Muscle of leg (tissue), 11 donors: ENCODE data around the gene CD99L2. TPM values are rescaled to one million over a fixed set of nuclear protein-coding genes. Genes with fewer than 3 reads are reported as not detected.
A peak's percentile ranks its signal among the peaks of the same experiment; 100 is the strongest.

ENCODE experiments used
- DNase-seq: peaks from one replicate; pipeline ENCODE4 v3.0.0; 2013
- H3K27ac ChIP-seq: one replicate; pipeline ENCODE4 v1.5.1; 2013; ENCODE audit warnings: mild to moderate bottlenecking, low read length, control low read depth
- H3K27me3 ChIP-seq: one replicate; pipeline ENCODE4 v1.6.1; 2013; ENCODE audit warnings: low read length; ENCODE audit not compliant: control insufficient read depth, insufficient read depth
- H3K36me3 ChIP-seq: one replicate; pipeline ENCODE4 v1.6.1; 2013; ENCODE audit warnings: low read length; ENCODE audit not compliant: control insufficient read depth, insufficient read depth
- H3K4me1 ChIP-seq: one replicate; pipeline ENCODE4 v1.6.1; 2013; ENCODE audit warnings: low read length; ENCODE audit not compliant: control insufficient read depth, insufficient read depth
- H3K4me3 ChIP-seq: one replicate; pipeline ENCODE4 v1.5.1; 2013; ENCODE audit warnings: low read length, control low read depth
- H3K9me3 ChIP-seq: replicated peaks from 2 replicates; pipeline ENCODE4 v1.6.1; 2013; ENCODE audit warnings: low read depth, low read length; ENCODE audit not compliant: control insufficient read depth
- WGBS: methylation state at CpG from one replicate; pipeline ENCODE4 v1.1.5; 2013; ENCODE audit warnings: missing lambda C conversion rate; ENCODE audit not compliant: insufficient coverage; 5-methylcytosine and 5-hydroxymethylcytosine counted together
- polyA plus RNA-seq, 8 donors: library from polyadenylated mRNA; unstranded; fragments of 120-200 nt; gene quantifications; one replicate each; pipeline versions ENCODE4 v1.2.1 to v1.2.3, GENCODE V29; 2013; ENCODE audit warnings: inconsistent platforms in 1 of 8, low replicate concordance in 1 of 8; ENCODE audit not compliant: insufficient read length in 8 of 8, insufficient read depth in 1 of 8
- total RNA-seq: library from RNA; stranded (reverse); fragments of 120-200 nt; gene quantifications from one replicate; pipeline ENCODE4 v1.2.4, GENCODE V29; 2013

Gene CD99L2
- total and polyA plus RNA-seq, 9 donors: 23.0 to 48.3 (median 41.6) TPM

- Histone ChIP-seq H3K36me3 (peaks cover 13% of the 10 kb centered on the region), H3K9me3 (no peaks in the 10 kb centered on the region), H3K4me1 (peaks cover 7% of the 10 kb centered on the region), H3K27ac (no peak overlapping the region), H3K4me3 (no peak overlapping the region), H3K27me3 (peaks cover 8% of the 10 kb centered on the region)
- WGBS: 80% methylated on average over 1 of the region's 7 CpGs
- peak; percentile 20 for DNase-seq
These were observed 137.2 kb downstream of the CD99L2 start for GRCh38 chrX:150761176-150761818.

GRCh38 chrX:150759568-150760416 lies 138.7 kb downstream of the CD99L2 start:
- Histone ChIP-seq H3K27me3 (peaks cover 8% of the 10 kb centered on the region), H3K27ac (no peak overlapping the region), H3K9me3 (no peaks in the 10 kb centered on the region), H3K4me1 (peaks cover 7% of the 10 kb centered on the region), H3K4me3 (no peak overlapping the region), H3K36me3 (peaks cover 13% of the 10 kb centered on the region)
- no peak for DNase-seq
- 78% methylated on average over 16 of the region's 22 CpGs for WGBS

- DNase-seq: no peak
- WGBS: no CpG with 5 or more reads among the region's 5 CpGs
- Histone ChIP-seq H3K27me3 (peaks cover 3% of the 10 kb centered on the region), H3K36me3 (peaks cover 18% of the 10 kb centered on the region), H3K27ac (no peak overlapping the region), H3K9me3 (no peaks in the 10 kb centered on the region), H3K4me1 (no peaks in the 10 kb centered on the region), H3K4me3 (no peak overlapping the region)
These were observed 141.1 kb downstream of the CD99L2 start for GRCh38 chrX:150757371-150757770.

GRCh38 chrX:150753968-150754367 lies 144.5 kb downstream of the CD99L2 start:
- H3K4me1 ChIP-seq: no peaks in the 10 kb centered on the region
- H3K4me3 ChIP-seq: no peak overlapping the region
- peaks cover 23% of the 10 kb centered on the region for H3K36me3 ChIP-seq
- WGBS: no CpG with 5 or more reads among the region's 4 CpGs
- no peaks in the 10 kb centered on the region for H3K9me3 ChIP-seq
- H3K27ac ChIP-seq: no peak overlapping the region
- DNase-seq: no peak
- peaks cover 4% of the 10 kb centered on the region for H3K27me3 ChIP-seq

GRCh38 chrX:150753357-150753756 lies 145.1 kb downstream of the CD99L2 start:
- 100% methylated on average over 1 of the region's 4 CpGs for WGBS
- Histone ChIP-seq H3K9me3 (no peaks in the 10 kb centered on the region), H3K36me3 (peaks cover 23% of the 10 kb centered on the region), H3K4me3 (no peak overlapping the region), H3K27ac (no peak overlapping the region), H3K27me3 (peaks cover 4% of the 10 kb centered on the region), H3K4me1 (no peaks in the 10 kb centered on the region)
- DNase-seq: no peak

GRCh38 chrX:150752124-150752523 lies 146.3 kb downstream of the CD99L2 start:
- 75% methylated on average over 1 of the region's 3 CpGs for WGBS
- Histone ChIP-seq H3K9me3 (no peaks in the 10 kb centered on the region), H3K4me1 (no peaks in the 10 kb centered on the region), H3K36me3 (peaks cover 14% of the 10 kb centered on the region), H3K27me3 (peaks cover 2% of the 10 kb centered on the region), H3K4me3 (no peak overlapping the region), H3K27ac (no peak overlapping the region)
- no peak for DNase-seq

GRCh38 chrX:150736475-150736874 lies 162.0 kb downstream of the CD99L2 start:
- H3K27me3 ChIP-seq: peaks cover 5% of the 10 kb centered on the region
- peaks cover 35% of the 10 kb centered on the region for H3K36me3 ChIP-seq
- 90% methylated on average over 6 of the region's 9 CpGs for WGBS
- no peak for DNase-seq
- no peaks in the 10 kb centered on the region for H3K9me3 ChIP-seq
- no peak overlapping the region for H3K27ac ChIP-seq
- H3K4me1 ChIP-seq: no peaks in the 10 kb centered on the region
- no peak overlapping the region for H3K4me3 ChIP-seq

DNA sequence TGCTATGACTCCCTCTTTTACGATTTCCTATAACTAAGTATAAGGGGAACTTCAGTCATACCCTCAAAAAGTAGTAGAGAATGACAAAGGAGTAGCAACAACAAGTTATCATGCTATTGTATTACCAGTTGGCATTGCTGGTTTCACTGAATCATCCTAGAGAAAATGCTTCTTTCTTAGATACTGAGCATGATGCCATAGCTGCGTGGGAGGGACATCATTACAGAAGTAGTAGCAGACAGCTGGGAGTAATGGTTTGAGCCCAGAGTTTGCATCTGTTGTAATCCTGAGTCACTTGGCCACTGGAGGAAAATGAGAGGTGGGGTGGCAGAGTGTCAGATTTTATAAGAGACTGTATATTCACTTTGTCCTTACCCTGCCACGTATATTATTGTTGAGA lies 166.7 kb downstream of the CD99L2 start:
- Histone ChIP-seq H3K27ac (no peak overlapping the region), H3K27me3 (peaks cover 5% of the 10 kb centered on the region), H3K4me1 (no peaks in the 10 kb centered on the region), H3K4me3 (no peak overlapping the region), H3K36me3 (peaks cover 25% of the 10 kb centered on the region), H3K9me3 (no peaks in the 10 kb centered on the region)
- 56% methylated on average over 1 of the region's 3 CpGs for WGBS
- DNase-seq: peak; percentile 37

- H3K27ac ChIP-seq: no peak overlapping the region
- no peak overlapping the region for H3K4me3 ChIP-seq
- no peaks in the 10 kb centered on the region for H3K9me3 ChIP-seq
- DNase-seq: no peak
- H3K4me1 ChIP-seq: no peaks in the 10 kb centered on the region
- WGBS: 83% methylated on average over 2 of the region's 6 CpGs
- H3K27me3 ChIP-seq: peaks cover 5% of the 10 kb centered on the region
- peaks cover 22% of the 10 kb centered on the region for H3K36me3 ChIP-seq
These were observed 167.7 kb downstream of the CD99L2 start for GRCh38 chrX:150730719-150731118.

DNA sequence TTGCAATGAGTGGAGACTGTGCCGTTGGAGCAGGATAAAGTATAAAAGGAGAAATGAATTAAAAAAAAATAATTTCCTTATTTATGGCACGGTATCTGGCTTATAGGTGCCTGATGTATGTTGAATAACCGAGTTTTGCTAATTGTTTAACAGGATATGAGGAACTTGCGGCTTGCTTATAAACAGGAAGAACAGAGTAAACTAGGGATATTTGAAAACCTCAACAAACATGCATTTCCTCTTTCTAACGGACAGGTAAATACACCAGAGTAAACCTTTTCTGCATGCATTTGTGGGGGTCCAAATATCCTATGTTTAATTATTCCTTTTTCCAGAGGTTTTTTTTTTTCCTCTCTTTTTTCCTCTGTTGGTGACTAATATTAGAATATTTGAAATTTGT lies 168.5 kb downstream of the CD99L2 start:
- WGBS: no CpG with 5 or more reads among the region's 5 CpGs

More for the DNA sequence above, 168.5 kb downstream of the CD99L2 start:
- no peak overlapping the region for H3K27ac ChIP-seq
- no peak overlapping the region for H3K4me3 ChIP-seq
- no peaks in the 10 kb centered on the region for H3K4me1 ChIP-seq
- H3K9me3 ChIP-seq: no peaks in the 10 kb centered on the region
- no peak for DNase-seq
- H3K27me3 ChIP-seq: peaks cover 5% of the 10 kb centered on the region
- peaks cover 22% of the 10 kb centered on the region for H3K36me3 ChIP-seq
